ENCODE measurements around the gene SRD5A2. TPM values are rescaled to one million over a fixed set of nuclear protein-coding genes. Genes with fewer than 3 reads are reported as not detected.

SRD5A2 gene
- total and polyA plus RNA-seq, 2 experiments from 2014 or later = 0.40 TPM; not detected in 1

- Histone ChIP-seq H3K9me3 (ENCODE audit: low read depth) (no peaks in the 10 kb centered on the region), H3K27me3 (peaks cover 6% of the 10 kb centered on the region), H3K4me3 (no peak overlapping the region), H3K79me2 (no peaks in the 10 kb centered on the region), H2AFZ (no peak overlapping the region), H3K36me3 (replicated peaks; ENCODE audit: insufficient read depth, low read depth) (no peaks in the 10 kb centered on the region), H3K4me1 (ENCODE audit: insufficient read depth) (no peaks in the 10 kb centered on the region), H4K20me1 (ENCODE audit: insufficient read depth, poor library complexity, severe bottlenecking) (no peaks in the 10 kb centered on the region), H3K9me2 (replicated peaks; ENCODE audit: insufficient read depth) (no peaks in the 10 kb centered on the region), H3K27ac (no peak overlapping the region), H3K4me2 (no peak overlapping the region)
- TF ChIP-seq EZH2 (IDR thresholded peaks at IDR 0.05; ENCODE audit: borderline replicate concordance) = no peak
- no peak for TF ChIP-seq EZH2phosphoT487 (IDR thresholded peaks at IDR 0.05; ENCODE audit: low read depth, severe bottlenecking, unreplicated experiment)
- no peak for TF ChIP-seq CTCF (IDR thresholded peaks at IDR 0.05; ENCODE audit: poor library complexity)
- 94% methylated on average over 8 of the region's 8 CpGs for WGBS (ENCODE audit: low lambda C conversion rate, missing lambda C conversion rate)
- DNase-seq (ENCODE audit: low spot score) = no peak
These were observed 51.5 kb downstream of the SRD5A2 start for GRCh38 chr2:31529256-31529655.

GRCh38 chr2:31528823-31529222 is 51.9 kb downstream of the SRD5A2 start:
- H3K4me3 ChIP-seq = no peak overlapping the region
- 89% methylated on average over 6 of the region's 6 CpGs for WGBS (ENCODE audit: low lambda C conversion rate, missing lambda C conversion rate)
- TF ChIP-seq EZH2phosphoT487 (IDR thresholded peaks at IDR 0.05; ENCODE audit: low read depth, severe bottlenecking, unreplicated experiment) (no peak), CTCF (IDR thresholded peaks at IDR 0.05; ENCODE audit: poor library complexity) (no peak), EZH2 (IDR thresholded peaks at IDR 0.05; ENCODE audit: borderline replicate concordance) (no peak)

GRCh38 chr2:31526946-31527732 is 53.6 kb downstream of the SRD5A2 start:
- Histone ChIP-seq H3K27me3 (peaks cover 6% of the 10 kb centered on the region), H4K20me1 (ENCODE audit: insufficient read depth, poor library complexity, severe bottlenecking) (no peaks in the 10 kb centered on the region), H3K4me2 (no peak overlapping the region), H2AFZ (peak overlapping the region; percentile 27), H3K79me2 (no peaks in the 10 kb centered on the region), H3K4me3 (no peak overlapping the region), H3K9me3 (ENCODE audit: low read depth) (no peaks in the 10 kb centered on the region), H3K4me1 (ENCODE audit: insufficient read depth) (no peaks in the 10 kb centered on the region), H3K27ac (peak overlapping the region; percentile 63), H3K9me2 (replicated peaks; ENCODE audit: insufficient read depth) (no peaks in the 10 kb centered on the region), H3K36me3 (replicated peaks; ENCODE audit: insufficient read depth, low read depth) (no peaks in the 10 kb centered on the region)
- peak; percentile 46 for DNase-seq (ENCODE audit: low spot score)
- TF ChIP-seq EZH2 (IDR thresholded peaks at IDR 0.05; ENCODE audit: borderline replicate concordance) = no peak
- no peak for TF ChIP-seq CTCF (IDR thresholded peaks at IDR 0.05; ENCODE audit: poor library complexity)
- TF ChIP-seq EZH2phosphoT487 (IDR thresholded peaks at IDR 0.05; ENCODE audit: low read depth, severe bottlenecking, unreplicated experiment) = no peak
- WGBS (ENCODE audit: low lambda C conversion rate, missing lambda C conversion rate) = 66% methylated on average over 15 of the region's 15 CpGs

More at GRCh38 chr2:31528823-31529222, 51.9 kb downstream of the SRD5A2 start:
- DNase-seq (ENCODE audit: low spot score) = no peak
- Histone ChIP-seq H3K27ac (no peak overlapping the region), H3K4me1 (ENCODE audit: insufficient read depth) (no peaks in the 10 kb centered on the region), H4K20me1 (ENCODE audit: insufficient read depth, poor library complexity, severe bottlenecking) (no peaks in the 10 kb centered on the region), H3K9me3 (ENCODE audit: low read depth) (no peaks in the 10 kb centered on the region), H2AFZ (no peak overlapping the region), H3K36me3 (replicated peaks; ENCODE audit: insufficient read depth, low read depth) (no peaks in the 10 kb centered on the region), H3K79me2 (no peaks in the 10 kb centered on the region), H3K9me2 (replicated peaks; ENCODE audit: insufficient read depth) (no peaks in the 10 kb centered on the region), H3K4me2 (no peak overlapping the region), H3K27me3 (peaks cover 6% of the 10 kb centered on the region)

Measured in hepatocyte (in vitro differentiated cells).